ENCODE results near the gene PSMF1. TPM values are rescaled to one million over a fixed set of nuclear protein-coding genes. Genes with fewer than 3 reads are reported as not detected.
"Not testable (repeated sequence)": the region's sequence is repeated elsewhere in the genome, so short reads cannot be mapped to it uniquely, and the experiment has no call there.

PSMF1 gene
- total RNA-seq, 1 donor from 2014 or later, result 86.0 TPM

DNA sequence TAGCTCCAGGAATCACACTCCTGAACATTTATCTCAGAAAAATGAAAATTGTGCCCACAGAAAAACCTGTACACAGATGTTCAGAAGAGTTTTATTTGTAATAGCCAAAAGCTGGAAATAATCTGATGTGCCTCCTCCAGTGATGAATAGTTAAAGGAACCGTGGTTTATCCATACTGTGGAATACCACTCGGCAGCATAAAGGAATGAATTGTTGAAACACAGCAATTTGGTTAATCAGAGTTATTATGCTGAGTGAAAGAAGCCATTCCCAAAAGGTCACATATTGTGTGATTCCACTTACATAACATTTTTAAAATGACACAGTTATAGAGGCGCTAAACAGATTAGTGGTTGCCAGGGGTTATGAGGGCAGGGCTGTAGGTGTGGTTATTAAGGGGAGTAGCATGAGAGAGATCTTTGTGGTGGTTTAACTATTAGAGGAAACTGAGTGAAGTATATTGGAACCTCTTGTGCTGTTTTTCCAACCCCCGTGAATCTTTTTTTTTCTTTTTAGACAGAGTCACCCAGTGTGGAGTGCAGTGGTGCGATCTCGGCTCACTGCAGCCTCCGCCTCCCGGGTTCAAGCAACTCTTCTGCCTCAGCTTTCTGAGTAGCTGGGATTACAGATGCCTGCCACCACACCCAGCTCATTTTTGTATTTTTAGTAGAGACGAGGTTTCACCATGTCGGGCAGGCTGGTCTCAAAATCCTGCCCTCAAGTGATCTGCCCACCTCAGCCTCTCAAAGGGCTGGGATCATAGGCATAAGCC lies 26.2 kb downstream of the PSMF1 start:
- Mint-ChIP-seq H3K27me3 (ENCODE audit: low read depth) (no peaks in the 10 kb centered on the region), H3K4me1 (no peaks in the 10 kb centered on the region), H3K27ac (no peak overlapping the region), H3K4me3 (no peak overlapping the region), H3K36me3 (peaks cover 47% of the 10 kb centered on the region), H3K9me3 (peaks cover 17% of the 10 kb centered on the region)
- DNase-seq (ENCODE audit: low spot score in 2 of 2, unreplicated experiment in 2 of 2), result no peak
- no peak for TF ChIP-seq CTCF (IDR thresholded peaks at IDR 0.05; ENCODE audit: unreplicated experiment)

DNA sequence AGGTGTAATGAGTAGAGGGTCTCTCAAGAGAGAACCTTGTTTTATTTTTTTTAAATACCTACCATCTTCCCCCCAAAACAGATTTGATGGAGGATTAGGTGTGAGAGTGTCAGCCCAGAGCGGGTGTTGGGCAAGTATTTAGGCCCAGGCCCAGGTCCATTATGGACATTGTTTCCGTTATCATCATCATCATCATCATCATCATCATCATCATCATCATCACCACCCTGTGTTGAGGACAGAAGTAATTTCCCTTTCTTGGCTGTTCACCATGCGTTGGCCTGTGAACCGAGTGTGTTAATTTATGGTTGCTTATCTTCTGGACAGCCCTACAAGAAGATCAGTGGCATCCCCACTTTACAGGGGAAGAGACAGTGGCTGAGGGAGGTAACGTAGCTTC lies 28.6 kb downstream of the PSMF1 start:
- no peak for TF ChIP-seq CTCF (IDR thresholded peaks at IDR 0.05; ENCODE audit: unreplicated experiment)

DNA sequence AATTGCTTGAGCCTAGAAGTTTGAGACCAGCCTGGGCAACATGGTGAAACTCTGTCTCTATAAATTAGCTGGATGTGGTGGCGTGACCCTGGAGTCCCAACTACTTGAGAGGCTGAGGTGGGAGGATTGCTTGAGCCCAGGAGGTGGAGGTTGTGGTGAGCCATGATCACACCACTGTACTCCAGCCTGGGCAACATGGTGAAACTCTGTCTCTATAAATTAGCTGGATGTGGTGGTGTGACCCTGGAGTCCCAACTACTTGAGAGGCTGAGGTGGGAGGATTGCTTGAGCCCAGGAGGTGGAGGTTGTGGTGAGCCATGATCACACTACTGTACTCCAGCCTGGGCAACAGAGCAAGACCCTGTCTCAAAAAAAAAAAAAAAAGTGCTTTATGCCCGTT lies 31.4 kb downstream of the PSMF1 start:
- H3K9me3 Mint-ChIP-seq, result not testable (repeated sequence)

More for the DNA sequence above, 28.6 kb downstream of the PSMF1 start:
- Mint-ChIP-seq H3K4me3 (no peak overlapping the region), H3K36me3 (peaks cover 38% of the 10 kb centered on the region), H3K27me3 (ENCODE audit: low read depth) (no peaks in the 10 kb centered on the region), H3K9me3 (no peaks in the 10 kb centered on the region), H3K4me1 (no peaks in the 10 kb centered on the region), H3K27ac (no peak overlapping the region)
- no peak for DNase-seq (ENCODE audit: low spot score in 2 of 2, unreplicated experiment in 2 of 2)

GRCh38 chr20:1150218-1150617 lies 31.8 kb downstream of the PSMF1 start:
- peaks cover 3% of the 10 kb centered on the region for H3K9me3 Mint-ChIP-seq
- no peaks in the 10 kb centered on the region for H3K4me1 Mint-ChIP-seq
- H3K27ac Mint-ChIP-seq, result no peak overlapping the region
- H3K4me3 Mint-ChIP-seq, result no peak overlapping the region
- TF ChIP-seq CTCF (IDR thresholded peaks at IDR 0.05; ENCODE audit: unreplicated experiment), result no peak
- peaks cover 49% of the 10 kb centered on the region for H3K36me3 Mint-ChIP-seq
- H3K27me3 Mint-ChIP-seq (ENCODE audit: low read depth), result no peaks in the 10 kb centered on the region
- no peak for DNase-seq (ENCODE audit: low spot score in 2 of 2, unreplicated experiment in 2 of 2)

More for the DNA sequence above, 31.4 kb downstream of the PSMF1 start:
- H3K4me1 Mint-ChIP-seq; H3K27ac Mint-ChIP-seq; H3K27me3 Mint-ChIP-seq (ENCODE audit: low read depth); DNase-seq (ENCODE audit: low spot score in 2 of 2, unreplicated experiment in 2 of 2); H3K4me3 Mint-ChIP-seq: not testable (repeated sequence)
- H3K36me3 Mint-ChIP-seq, result peaks cover 45% of the 10 kb centered on the region

- no peaks in the 10 kb centered on the region for H3K27me3 Mint-ChIP-seq (ENCODE audit: low read depth)
- H3K9me3 Mint-ChIP-seq, result peaks cover 7% of the 10 kb centered on the region
- H3K4me3 Mint-ChIP-seq, result no peak overlapping the region
- H3K36me3 Mint-ChIP-seq, result peaks cover 54% of the 10 kb centered on the region
- no peaks in the 10 kb centered on the region for H3K4me1 Mint-ChIP-seq
- TF ChIP-seq CTCF (IDR thresholded peaks at IDR 0.05; ENCODE audit: unreplicated experiment), result no peak
- DNase-seq (ENCODE audit: low spot score in 2 of 2, unreplicated experiment in 2 of 2), result no peak
- no peak overlapping the region for H3K27ac Mint-ChIP-seq
Measured at GRCh38 chr20:1150968-1151367, 32.6 kb downstream of the PSMF1 start.

DNA sequence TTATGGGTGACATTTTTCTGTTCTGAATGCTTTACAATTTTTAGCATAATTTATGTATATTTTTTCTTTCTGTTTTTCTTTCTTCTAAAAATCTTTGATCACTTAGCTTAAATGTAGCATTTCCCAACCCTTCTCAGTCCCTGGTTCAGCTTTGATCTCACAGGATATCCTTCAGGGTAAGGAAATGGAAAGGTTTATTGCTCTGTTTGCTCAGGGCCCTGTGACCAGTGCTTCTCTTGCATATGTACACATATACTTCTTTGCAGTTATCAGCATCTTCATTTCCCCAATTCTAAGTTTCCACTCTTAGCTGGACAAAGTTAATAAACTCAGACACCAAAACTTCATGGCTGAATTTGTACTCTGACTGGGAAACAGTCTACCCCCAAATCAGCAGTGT lies 35.8 kb downstream of the PSMF1 start:
- Mint-ChIP-seq H3K9me3 (peaks cover 11% of the 10 kb centered on the region), H3K27ac (no peak overlapping the region)

More for the DNA sequence above, 35.8 kb downstream of the PSMF1 start:
- Mint-ChIP-seq H3K36me3 (peaks cover 56% of the 10 kb centered on the region), H3K27me3 (ENCODE audit: low read depth) (no peaks in the 10 kb centered on the region), H3K4me3 (no peak overlapping the region), H3K4me1 (no peaks in the 10 kb centered on the region)
- TF ChIP-seq CTCF (IDR thresholded peaks at IDR 0.05; ENCODE audit: unreplicated experiment), result no peak
- DNase-seq (ENCODE audit: low spot score in 2 of 2, unreplicated experiment in 2 of 2), result no peak
